HepG2 (cell line): ENCODE results near the gene ANTXR1. TPM values are rescaled to one million over a fixed set of nuclear protein-coding genes. Genes with fewer than 3 reads are reported as not detected.
A peak's percentile ranks its signal among the peaks of the same experiment; 100 is the strongest.

Experiments
- ADNP ChIP-seq: sonication (generic); formaldehyde crosslinking; IDR thresholded peaks from 2 replicates; pipeline ENCODE4 v1.4.0; 2020; ENCODE audit warnings: missing genetic modification reagents
- HES4 ChIP-seq: sonication (generic); formaldehyde crosslinking; IDR thresholded peaks from 2 replicates; pipeline ENCODE4 v1.9.0; 2021; ENCODE audit warnings: mild to moderate bottlenecking, missing genetic modification reagents, borderline replicate concordance
- MATR3 ChIP-seq: sonication (generic); formaldehyde crosslinking; IDR thresholded peaks from 2 replicates; pipeline ENCODE4 v1.4.0; 2020; ENCODE audit warnings: missing genetic modification reagents
- RCOR2 ChIP-seq: IDR thresholded peaks from 2 replicates; pipeline ENCODE4 v1.6.1; 2016; ENCODE audit warnings: missing biosample characterization, missing genetic modification reagents
- SSRP1 ChIP-seq: IDR thresholded peaks from 2 replicates; pipeline ENCODE4 v1.6.1; 2016; ENCODE audit warnings: control low read depth
- ZNF484 ChIP-seq: sonication (generic); formaldehyde crosslinking; IDR thresholded peaks from 2 replicates; pipeline ENCODE4 v1.5.1; 2020; ENCODE audit warnings: mild to moderate bottlenecking, low read depth, missing genetic modification reagents, borderline replicate concordance
- ZNF577 ChIP-seq: sonication (generic); formaldehyde crosslinking; IDR thresholded peaks from 2 replicates; pipeline ENCODE4 v1.4.0; 2020; ENCODE audit warnings: mild to moderate bottlenecking, low read depth, missing genetic modification reagents, borderline replicate concordance
- polyA plus RNA-seq, 8 experiments: library from polyadenylated mRNA; depleted of rRNA in 3 of 8; stranded (reverse) in 7 of 8; unstranded in 1 of 8; fragments of >200 nt; fragmentation: Illumina TruSeq in 4 of 8; extraction: Trizol in 4 of 8; gene quantifications; 2 replicates each; pipeline versions ENCODE4 v1.2.1 to v1.2.3, GENCODE V29; 2011 to 2016; ENCODE audit warnings: low read depth in 4 of 8, missing spikeins in 1 of 8, mixed read lengths in 1 of 8; ENCODE audit not compliant: insufficient read depth in 1 of 8
- total RNA-seq, 5 experiments: library from RNA; depleted of rRNA; stranded (reverse); fragments of >200 nt; fragmentation: Illumina TruSeq; extraction: Trizol; gene quantifications; 2 replicates each; pipeline ENCODE4 v1.2.3, GENCODE V29; 2016; ENCODE audit warnings: low read depth in 1 of 5
- TF ChIP-seq, protein P1 (sequence below): sonication (generic); formaldehyde crosslinking; IDR thresholded peaks from 2 replicates; pipeline ENCODE4 v1.8.0; 2022; ENCODE audit warnings: mild to moderate bottlenecking, missing genetic modification reagents; ENCODE audit not compliant: insufficient replicate concordance
- TF ChIP-seq, protein P2 (sequence below): sonication (generic); formaldehyde crosslinking; IDR thresholded peaks from 2 replicates; pipeline ENCODE4 v1.4.0; 2020; ENCODE audit warnings: missing genetic modification reagents
- TF ChIP-seq, protein P3 (sequence below): sonication (generic); formaldehyde crosslinking; IDR thresholded peaks from 2 replicates; pipeline ENCODE4 v1.4.0; 2020; ENCODE audit warnings: mild to moderate bottlenecking, missing genetic modification reagents
- TF ChIP-seq, protein P4 (sequence below): sonication (generic); formaldehyde crosslinking; IDR thresholded peaks from 2 replicates; pipeline ENCODE4 v1.8.1; 2022; ENCODE audit warnings: low read depth, mild to moderate bottlenecking, missing genetic modification reagents
- TF ChIP-seq, protein P5 (sequence below): sonication (generic); formaldehyde crosslinking; conservative IDR thresholded peaks from 2 replicates; pipeline ENCODE4 v1.5.0; 2020; ENCODE audit warnings: missing genetic modification reagents
- TF ChIP-seq, protein P6 (sequence below): sonication (generic); formaldehyde crosslinking; IDR thresholded peaks from 2 replicates; pipeline ENCODE4 v1.4.0; 2020; ENCODE audit warnings: missing genetic modification reagents, mild to moderate bottlenecking, borderline replicate concordance

ANTXR1 gene
- total and polyA plus RNA-seq, 2 of the 13 experiments (the other 11 are each of a cell fraction or from before 2014, with no cell fraction given) = 4.5 to 12.7 TPM

DNA sequence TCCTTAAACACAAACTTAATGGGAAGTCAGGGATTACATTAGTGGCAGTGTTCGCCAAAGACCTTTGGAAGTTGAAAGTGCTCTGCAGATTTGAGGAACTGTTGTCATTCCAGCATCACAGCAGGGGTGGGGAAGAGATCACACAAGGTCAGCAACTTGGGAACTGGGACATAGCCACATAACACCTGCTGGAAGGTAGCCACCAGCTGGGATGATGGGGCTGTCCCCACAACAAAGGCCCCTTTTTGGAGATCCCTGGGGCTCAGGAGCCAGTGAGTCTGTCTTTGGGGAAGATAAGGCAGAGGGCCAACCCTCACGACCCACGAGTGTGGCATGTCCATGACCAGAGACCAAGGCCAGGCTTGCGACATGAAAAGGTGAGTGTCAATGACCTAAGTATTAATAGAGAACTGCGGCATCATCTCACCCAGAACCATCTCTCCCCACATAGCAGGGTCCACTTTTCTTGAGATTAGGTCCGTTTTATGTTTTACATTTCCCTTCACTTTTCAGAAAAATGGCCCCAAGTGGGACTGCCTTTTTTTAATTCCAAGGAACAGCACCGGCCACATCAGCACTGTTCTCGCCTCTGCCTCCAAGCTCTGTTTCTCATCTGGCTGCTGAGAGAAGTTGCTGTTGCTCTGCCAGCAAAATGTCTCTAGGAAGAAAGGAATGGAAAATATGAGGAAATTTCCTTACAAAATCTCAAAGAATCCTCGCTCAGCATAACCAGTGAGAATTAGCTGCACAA is 267.1 kb downstream of the ANTXR1 start (continued):
- TF ChIP-seq, protein P1, sequence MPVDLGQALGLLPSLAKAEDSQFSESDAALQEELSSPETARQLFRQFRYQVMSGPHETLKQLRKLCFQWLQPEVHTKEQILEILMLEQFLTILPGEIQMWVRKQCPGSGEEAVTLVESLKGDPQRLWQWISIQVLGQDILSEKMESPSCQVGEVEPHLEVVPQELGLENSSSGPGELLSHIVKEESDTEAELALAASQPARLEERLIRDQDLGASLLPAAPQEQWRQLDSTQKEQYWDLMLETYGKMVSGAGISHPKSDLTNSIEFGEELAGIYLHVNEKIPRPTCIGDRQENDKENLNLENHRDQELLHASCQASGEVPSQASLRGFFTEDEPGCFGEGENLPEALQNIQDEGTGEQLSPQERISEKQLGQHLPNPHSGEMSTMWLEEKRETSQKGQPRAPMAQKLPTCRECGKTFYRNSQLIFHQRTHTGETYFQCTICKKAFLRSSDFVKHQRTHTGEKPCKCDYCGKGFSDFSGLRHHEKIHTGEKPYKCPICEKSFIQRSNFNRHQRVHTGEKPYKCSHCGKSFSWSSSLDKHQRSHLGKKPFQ (CRISPR knock-in tag) = no peak
- TF ChIP-seq, protein P2, sequence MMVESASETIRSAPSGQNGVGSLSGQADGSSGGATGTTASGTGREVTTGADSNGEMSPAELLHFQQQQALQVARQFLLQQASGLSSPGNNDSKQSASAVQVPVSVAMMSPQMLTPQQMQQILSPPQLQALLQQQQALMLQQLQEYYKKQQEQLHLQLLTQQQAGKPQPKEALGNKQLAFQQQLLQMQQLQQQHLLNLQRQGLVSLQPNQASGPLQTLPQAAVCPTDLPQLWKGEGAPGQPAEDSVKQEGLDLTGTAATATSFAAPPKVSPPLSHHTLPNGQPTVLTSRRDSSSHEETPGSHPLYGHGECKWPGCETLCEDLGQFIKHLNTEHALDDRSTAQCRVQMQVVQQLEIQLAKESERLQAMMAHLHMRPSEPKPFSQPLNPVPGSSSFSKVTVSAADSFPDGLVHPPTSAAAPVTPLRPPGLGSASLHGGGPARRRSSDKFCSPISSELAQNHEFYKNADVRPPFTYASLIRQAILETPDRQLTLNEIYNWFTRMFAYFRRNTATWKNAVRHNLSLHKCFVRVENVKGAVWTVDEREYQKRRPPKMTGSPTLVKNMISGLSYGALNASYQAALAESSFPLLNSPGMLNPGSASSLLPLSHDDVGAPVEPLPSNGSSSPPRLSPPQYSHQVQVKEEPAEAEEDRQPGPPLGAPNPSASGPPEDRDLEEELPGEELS (CRISPR knock-in tag) = peak; percentile 65
- TF ChIP-seq ZNF577 (CRISPR knock-in tag) (no peak), ADNP (CRISPR knock-in tag) (no peak), HES4 (no peak), MATR3 (CRISPR knock-in tag) (no peak), ZNF484 (CRISPR knock-in tag) (no peak), SSRP1 (CRISPR knock-in tag) (no peak), RCOR2 (no peak)
- TF ChIP-seq, protein P3, sequence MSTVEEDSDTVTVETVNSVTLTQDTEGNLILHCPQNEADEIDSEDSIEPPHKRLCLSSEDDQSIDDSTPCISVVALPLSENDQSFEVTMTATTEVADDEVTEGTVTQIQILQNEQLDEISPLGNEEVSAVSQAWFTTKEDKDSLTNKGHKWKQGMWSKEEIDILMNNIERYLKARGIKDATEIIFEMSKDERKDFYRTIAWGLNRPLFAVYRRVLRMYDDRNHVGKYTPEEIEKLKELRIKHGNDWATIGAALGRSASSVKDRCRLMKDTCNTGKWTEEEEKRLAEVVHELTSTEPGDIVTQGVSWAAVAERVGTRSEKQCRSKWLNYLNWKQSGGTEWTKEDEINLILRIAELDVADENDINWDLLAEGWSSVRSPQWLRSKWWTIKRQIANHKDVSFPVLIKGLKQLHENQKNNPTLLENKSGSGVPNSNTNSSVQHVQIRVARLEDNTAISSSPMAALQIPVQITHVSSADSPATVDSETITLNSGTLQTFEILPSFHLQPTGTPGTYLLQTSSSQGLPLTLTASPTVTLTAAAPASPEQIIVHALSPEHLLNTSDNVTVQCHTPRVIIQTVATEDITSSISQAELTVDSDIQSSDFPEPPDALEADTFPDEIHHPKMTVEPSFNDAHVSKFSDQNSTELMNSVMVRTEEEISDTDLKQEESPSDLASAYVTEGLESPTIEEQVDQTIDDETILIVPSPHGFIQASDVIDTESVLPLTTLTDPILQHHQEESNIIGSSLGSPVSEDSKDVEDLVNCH = no peak
- TF ChIP-seq, protein P4, sequence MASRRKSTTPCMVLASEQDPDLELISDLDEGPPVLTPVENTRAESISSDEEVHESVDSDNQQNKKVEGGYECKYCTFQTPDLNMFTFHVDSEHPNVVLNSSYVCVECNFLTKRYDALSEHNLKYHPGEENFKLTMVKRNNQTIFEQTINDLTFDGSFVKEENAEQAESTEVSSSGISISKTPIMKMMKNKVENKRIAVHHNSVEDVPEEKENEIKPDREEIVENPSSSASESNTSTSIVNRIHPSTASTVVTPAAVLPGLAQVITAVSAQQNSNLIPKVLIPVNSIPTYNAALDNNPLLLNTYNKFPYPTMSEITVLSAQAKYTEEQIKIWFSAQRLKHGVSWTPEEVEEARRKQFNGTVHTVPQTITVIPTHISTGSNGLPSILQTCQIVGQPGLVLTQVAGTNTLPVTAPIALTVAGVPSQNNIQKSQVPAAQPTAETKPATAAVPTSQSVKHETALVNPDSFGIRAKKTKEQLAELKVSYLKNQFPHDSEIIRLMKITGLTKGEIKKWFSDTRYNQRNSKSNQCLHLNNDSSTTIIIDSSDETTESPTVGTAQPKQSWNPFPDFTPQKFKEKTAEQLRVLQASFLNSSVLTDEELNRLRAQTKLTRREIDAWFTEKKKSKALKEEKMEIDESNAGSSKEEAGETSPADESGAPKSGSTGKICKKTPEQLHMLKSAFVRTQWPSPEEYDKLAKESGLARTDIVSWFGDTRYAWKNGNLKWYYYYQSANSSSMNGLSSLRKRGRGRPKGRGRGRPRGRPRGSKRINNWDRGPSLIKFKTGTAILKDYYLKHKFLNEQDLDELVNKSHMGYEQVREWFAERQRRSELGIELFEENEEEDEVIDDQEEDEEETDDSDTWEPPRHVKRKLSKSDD (CRISPR knock-in tag) = 0 out of 2 replicates have a peak, but pooled peaks have one; percentile 58
- TF ChIP-seq, protein P5, sequence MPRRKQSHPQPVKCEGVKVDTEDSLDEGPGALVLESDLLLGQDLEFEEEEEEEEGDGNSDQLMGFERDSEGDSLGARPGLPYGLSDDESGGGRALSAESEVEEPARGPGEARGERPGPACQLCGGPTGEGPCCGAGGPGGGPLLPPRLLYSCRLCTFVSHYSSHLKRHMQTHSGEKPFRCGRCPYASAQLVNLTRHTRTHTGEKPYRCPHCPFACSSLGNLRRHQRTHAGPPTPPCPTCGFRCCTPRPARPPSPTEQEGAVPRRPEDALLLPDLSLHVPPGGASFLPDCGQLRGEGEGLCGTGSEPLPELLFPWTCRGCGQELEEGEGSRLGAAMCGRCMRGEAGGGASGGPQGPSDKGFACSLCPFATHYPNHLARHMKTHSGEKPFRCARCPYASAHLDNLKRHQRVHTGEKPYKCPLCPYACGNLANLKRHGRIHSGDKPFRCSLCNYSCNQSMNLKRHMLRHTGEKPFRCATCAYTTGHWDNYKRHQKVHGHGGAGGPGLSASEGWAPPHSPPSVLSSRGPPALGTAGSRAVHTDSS (CRISPR knock-in tag) = no peak
- TF ChIP-seq, protein P6, sequence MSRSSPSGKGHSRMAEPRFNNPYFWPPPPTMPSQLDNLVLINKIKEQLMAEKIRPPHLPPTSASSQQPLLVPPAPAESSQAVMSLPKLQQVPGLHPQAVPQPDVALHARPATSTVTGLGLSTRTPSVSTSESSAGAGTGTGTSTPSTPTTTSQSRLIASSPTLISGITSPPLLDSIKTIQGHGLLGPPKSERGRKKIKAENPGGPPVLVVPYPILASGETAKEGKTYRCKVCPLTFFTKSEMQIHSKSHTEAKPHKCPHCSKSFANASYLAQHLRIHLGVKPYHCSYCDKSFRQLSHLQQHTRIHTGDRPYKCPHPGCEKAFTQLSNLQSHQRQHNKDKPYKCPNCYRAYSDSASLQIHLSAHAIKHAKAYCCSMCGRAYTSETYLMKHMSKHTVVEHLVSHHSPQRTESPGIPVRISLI (CRISPR knock-in tag) = no peak
